Brain microvascular endothelial cell (primary cell): Measurements from ENCODE around the gene TJAP1.

ENCODE experiments used
- DNase-seq: peaks from one replicate; pipeline ENCODE4 v3.0.0-alpha.2; 2020
- H3K27ac ChIP-seq: fragments of 250-450 bp; sonication (Bioruptor Pico); 2 replicates; pipeline ENCODE4 v1.5.1; 2020; ENCODE audit warnings: mild to moderate bottlenecking, moderate library complexity
- H3K27me3 ChIP-seq: fragments of 250-450 bp; sonication (Bioruptor Pico); replicated peaks from 2 replicates; pipeline ENCODE4 v1.5.1; 2020; ENCODE audit warnings: mild to moderate bottlenecking
- H3K36me3 ChIP-seq: fragments of 250-450 bp; sonication (Bioruptor Pico); replicated peaks from 2 replicates; pipeline ENCODE4 v1.5.1; 2020; ENCODE audit warnings: mild to moderate bottlenecking
- H3K4me3 ChIP-seq: 2 replicates; pipeline ENCODE4 v1.5.1; 2011; ENCODE audit warnings: low read depth, mild to moderate bottlenecking, control low read depth, low read length, moderate library complexity
- CTCF ChIP-seq: IDR thresholded peaks from 2 replicates; pipeline ENCODE4 v1.5.1; 2011; ENCODE audit warnings: low read depth, mild to moderate bottlenecking, moderate library complexity, low read length, control low read depth, inconsistent platforms; ENCODE audit errors: missing control alignments
- in situ Hi-C: cut with HindIII; loops from 2 replicates; pipeline ENCODE4 v1.10.0; 2017; ENCODE audit warnings: low sequenced_read_pairs, low pct_ligation_motif_present

Gene TJAP1

GRCh38 chr6:43448916-43449315 lies 28.5 kb upstream of the TJAP1 start:
- Histone ChIP-seq H3K27me3 (no peaks in the 10 kb centered on the region), H3K27ac (no peak overlapping the region), H3K36me3 (peaks cover 64% of the 10 kb centered on the region), H3K4me3 (no peak overlapping the region)
- TF ChIP-seq CTCF, result no peak
- no peak for DNase-seq
- in situ Hi-C loops, result no loop called here

GRCh38 chr6:43450699-43451131 lies 26.7 kb upstream of the TJAP1 start:
- in situ Hi-C loops, result no loop called here
- DNase-seq, result no peak
- no peak for TF ChIP-seq CTCF
- Histone ChIP-seq H3K4me3 (no peak overlapping the region), H3K27me3 (no peaks in the 10 kb centered on the region), H3K36me3 (peaks cover 49% of the 10 kb centered on the region), H3K27ac (no peak overlapping the region)

DNA sequence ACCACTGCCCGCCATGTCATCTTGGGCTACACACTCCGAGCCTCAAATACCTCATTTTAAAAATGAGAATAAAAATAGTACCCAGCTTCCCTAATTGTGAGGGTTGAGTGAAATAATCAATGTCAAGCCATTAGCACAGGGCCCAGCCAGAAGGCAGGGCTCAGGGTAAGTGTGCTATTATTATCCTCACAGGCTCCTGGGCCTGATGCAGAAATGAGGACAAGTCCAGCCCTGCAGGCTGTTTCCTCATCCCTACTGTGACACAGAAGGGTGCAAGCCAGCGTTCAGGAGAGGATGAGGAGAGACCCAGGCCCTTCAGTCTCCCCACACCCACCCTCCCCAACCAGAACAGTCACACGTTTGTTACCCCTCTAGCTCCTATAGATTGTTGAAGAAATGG lies 26.0 kb upstream of the TJAP1 start:
- Histone ChIP-seq H3K27ac (no peak overlapping the region), H3K27me3 (no peaks in the 10 kb centered on the region), H3K4me3 (no peak overlapping the region), H3K36me3 (peaks cover 44% of the 10 kb centered on the region)
- no peak for TF ChIP-seq CTCF
- no peak for DNase-seq
- in situ Hi-C loops, result no loop called here

GRCh38 chr6:43451939-43452338 lies 25.4 kb upstream of the TJAP1 start:
- no peak overlapping the region for H3K27ac ChIP-seq
- TF ChIP-seq CTCF, result no peak
- no peak overlapping the region for H3K4me3 ChIP-seq
- DNase-seq, result no peak
- H3K36me3 ChIP-seq, result peaks cover 42% of the 10 kb centered on the region
- no peaks in the 10 kb centered on the region for H3K27me3 ChIP-seq
- in situ Hi-C loops, result no loop called here

GRCh38 chr6:43452896-43453295 lies 24.5 kb upstream of the TJAP1 start:
- H3K36me3 ChIP-seq, result peaks cover 32% of the 10 kb centered on the region
- in situ Hi-C loops, result no loop called here

More at GRCh38 chr6:43452896-43453295, 24.5 kb upstream of the TJAP1 start:
- no peak overlapping the region for H3K4me3 ChIP-seq
- H3K27ac ChIP-seq, result no peak overlapping the region
- H3K27me3 ChIP-seq, result no peaks in the 10 kb centered on the region
- no peak for DNase-seq
- TF ChIP-seq CTCF, result no peak
